Neural progenitor cell (in vitro differentiated cells): ENCODE results near the gene LRP1.

ENCODE experiments used
- EZH2phosphoT487 ChIP-seq: fragments of 200-600 bp; sonication (generic); IDR thresholded peaks from 2 replicates; pipeline ENCODE4 v1.6.1; 2017; ENCODE audit warnings: antibody characterized with exemption
- TF ChIP-seq, protein P1 (sequence below): fragments of 200-600 bp; sonication (generic); IDR thresholded peaks from 2 replicates; pipeline ENCODE4 v1.5.1; 2017; ENCODE audit warnings: antibody characterized with exemption, mild to moderate bottlenecking

DNA sequence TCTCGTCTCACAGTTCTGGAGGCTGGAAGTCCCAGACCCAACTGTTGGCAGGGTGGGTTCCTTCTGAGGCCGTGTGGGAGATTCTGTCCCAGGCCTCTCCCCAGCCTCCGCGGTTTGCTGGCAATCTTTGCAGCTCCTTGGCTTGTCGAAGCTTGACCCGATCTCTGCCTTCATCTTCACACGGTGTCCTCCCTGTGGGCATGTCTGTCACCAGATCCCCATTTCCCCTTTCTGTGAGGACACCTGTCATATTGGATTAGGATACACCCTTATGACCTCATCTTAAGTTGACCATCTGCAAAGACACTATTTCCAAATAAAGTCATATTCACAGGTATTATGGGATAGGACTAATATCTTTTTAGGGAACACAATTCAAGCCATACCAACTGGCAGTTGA, 41.7 kb downstream of the LRP1 start:
- TF ChIP-seq, protein P1, sequence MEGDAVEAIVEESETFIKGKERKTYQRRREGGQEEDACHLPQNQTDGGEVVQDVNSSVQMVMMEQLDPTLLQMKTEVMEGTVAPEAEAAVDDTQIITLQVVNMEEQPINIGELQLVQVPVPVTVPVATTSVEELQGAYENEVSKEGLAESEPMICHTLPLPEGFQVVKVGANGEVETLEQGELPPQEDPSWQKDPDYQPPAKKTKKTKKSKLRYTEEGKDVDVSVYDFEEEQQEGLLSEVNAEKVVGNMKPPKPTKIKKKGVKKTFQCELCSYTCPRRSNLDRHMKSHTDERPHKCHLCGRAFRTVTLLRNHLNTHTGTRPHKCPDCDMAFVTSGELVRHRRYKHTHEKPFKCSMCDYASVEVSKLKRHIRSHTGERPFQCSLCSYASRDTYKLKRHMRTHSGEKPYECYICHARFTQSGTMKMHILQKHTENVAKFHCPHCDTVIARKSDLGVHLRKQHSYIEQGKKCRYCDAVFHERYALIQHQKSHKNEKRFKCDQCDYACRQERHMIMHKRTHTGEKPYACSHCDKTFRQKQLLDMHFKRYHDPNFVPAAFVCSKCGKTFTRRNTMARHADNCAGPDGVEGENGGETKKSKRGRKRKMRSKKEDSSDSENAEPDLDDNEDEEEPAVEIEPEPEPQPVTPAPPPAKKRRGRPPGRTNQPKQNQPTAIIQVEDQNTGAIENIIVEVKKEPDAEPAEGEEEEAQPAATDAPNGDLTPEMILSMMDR = no peak
- no peak for TF ChIP-seq EZH2phosphoT487
